ENCODE results near the gene RSPH1.
A peak's percentile ranks its signal among the peaks of the same experiment; 100 is the strongest.

The RSPH1 gene

DNA sequence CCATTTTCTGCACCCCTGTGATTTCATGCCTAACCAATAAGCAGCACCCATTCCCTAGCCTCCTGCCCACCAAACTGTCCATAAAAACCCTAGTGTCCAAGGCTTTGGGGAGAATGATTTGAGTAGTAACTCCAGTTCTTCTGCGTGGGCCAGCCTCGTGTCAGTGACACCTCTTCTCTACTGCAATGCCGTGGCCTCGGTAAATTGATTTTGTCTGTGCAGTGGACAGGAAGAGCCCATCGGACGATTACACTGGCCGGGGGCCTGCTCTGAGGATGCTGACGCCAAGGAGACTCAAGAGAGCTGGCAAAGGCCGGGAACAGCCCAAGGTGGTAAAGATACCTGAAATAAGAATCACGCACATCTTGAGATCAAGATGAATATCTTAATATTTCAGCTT, 29.3 kb downstream of the RSPH1 start:
- TF ChIP-seq, protein P1, sequence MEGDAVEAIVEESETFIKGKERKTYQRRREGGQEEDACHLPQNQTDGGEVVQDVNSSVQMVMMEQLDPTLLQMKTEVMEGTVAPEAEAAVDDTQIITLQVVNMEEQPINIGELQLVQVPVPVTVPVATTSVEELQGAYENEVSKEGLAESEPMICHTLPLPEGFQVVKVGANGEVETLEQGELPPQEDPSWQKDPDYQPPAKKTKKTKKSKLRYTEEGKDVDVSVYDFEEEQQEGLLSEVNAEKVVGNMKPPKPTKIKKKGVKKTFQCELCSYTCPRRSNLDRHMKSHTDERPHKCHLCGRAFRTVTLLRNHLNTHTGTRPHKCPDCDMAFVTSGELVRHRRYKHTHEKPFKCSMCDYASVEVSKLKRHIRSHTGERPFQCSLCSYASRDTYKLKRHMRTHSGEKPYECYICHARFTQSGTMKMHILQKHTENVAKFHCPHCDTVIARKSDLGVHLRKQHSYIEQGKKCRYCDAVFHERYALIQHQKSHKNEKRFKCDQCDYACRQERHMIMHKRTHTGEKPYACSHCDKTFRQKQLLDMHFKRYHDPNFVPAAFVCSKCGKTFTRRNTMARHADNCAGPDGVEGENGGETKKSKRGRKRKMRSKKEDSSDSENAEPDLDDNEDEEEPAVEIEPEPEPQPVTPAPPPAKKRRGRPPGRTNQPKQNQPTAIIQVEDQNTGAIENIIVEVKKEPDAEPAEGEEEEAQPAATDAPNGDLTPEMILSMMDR (IDR thresholded peaks at IDR 0.05; ENCODE audit: insufficient read depth, low read length, poor library complexity, severe bottlenecking) = no peak
- Histone ChIP-seq H3K27me3 (replicated peaks; ENCODE audit: control insufficient read depth, insufficient read depth, low read length) (no peaks in the 10 kb centered on the region), H3K36me3 (ENCODE audit: control insufficient read depth, insufficient read depth, low read length) (no peaks in the 10 kb centered on the region), H3K4me3 (replicated peaks; ENCODE audit: low read depth, low read length) (no peak overlapping the region)
- no peak for DNase-seq (ENCODE audit: extremely low read depth, insufficient read length)

DNA sequence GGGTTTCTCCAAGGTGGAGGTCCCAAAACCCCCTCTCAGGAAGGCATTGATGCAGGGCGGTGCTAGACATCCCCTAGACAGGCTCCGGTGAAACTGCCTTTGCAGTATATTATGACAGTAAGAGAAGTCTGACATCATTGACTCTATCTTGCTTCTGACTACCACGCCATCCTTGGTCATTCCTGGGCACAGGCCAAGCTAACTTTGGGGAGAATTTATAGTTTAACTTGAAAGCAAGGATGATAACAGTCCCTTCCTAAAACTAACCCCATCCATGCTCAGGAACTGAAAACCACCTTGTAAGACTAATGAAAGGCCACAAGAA, 30.3 kb downstream of the RSPH1 start:
- TF ChIP-seq, protein P1 (IDR thresholded peaks at IDR 0.05; ENCODE audit: insufficient read depth, low read length, poor library complexity, severe bottlenecking) = no peak
- Histone ChIP-seq H3K36me3 (ENCODE audit: control insufficient read depth, insufficient read depth, low read length) (no peaks in the 10 kb centered on the region), H3K27me3 (replicated peaks; ENCODE audit: control insufficient read depth, insufficient read depth, low read length) (no peaks in the 10 kb centered on the region), H3K4me3 (replicated peaks; ENCODE audit: low read depth, low read length) (no peak overlapping the region)
- no peak for DNase-seq (ENCODE audit: extremely low read depth, insufficient read length)

DNA sequence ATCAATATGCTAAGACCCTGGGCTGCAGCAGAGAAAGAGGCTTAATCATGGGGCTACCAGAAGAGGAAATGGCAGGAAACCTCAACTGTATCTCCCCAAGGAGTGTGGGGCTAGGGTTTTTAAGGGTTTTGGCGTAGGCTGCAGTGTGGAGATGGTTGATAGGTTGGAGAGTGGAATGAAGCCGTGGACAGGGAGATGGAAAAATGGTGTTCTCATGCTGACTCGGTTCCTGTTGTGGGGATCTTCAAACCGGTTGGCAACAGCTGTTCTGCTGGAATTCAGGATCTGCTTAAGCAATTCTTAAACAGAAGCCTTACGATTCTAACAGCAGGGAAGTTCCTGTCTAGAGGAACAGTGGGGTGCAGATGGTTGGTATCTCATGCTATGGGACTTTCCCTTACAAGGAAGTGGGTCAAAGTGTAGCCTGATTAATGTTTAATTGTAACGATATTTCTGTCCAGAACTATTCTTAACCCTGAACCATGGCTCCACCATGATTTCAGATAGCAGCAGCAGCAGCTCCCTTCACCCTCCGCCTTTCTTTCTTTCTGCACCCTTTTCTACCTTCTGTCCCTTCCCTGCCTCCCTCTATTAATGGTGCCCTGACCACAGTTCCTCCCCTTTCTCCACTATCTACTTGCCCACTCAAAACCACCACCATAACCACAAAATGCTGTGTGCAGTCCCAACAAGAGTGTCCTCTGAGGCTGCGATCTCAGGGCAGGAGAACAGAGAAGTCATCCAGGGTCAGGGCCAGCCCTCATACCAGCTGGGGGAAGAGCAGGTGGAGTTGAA, 30.8 kb downstream of the RSPH1 start:
- DNase-seq (ENCODE audit: extremely low read depth, insufficient read length) = peak; percentile 62
- Histone ChIP-seq H3K27me3 (replicated peaks; ENCODE audit: control insufficient read depth, insufficient read depth, low read length) (no peaks in the 10 kb centered on the region), H3K4me3 (replicated peaks; ENCODE audit: low read depth, low read length) (no peak overlapping the region; the same call in 1 of the 2 replicates), H3K36me3 (ENCODE audit: control insufficient read depth, insufficient read depth, low read length) (no peaks in the 10 kb centered on the region)
- TF ChIP-seq, protein P1 (IDR thresholded peaks at IDR 0.05; ENCODE audit: insufficient read depth, low read length, poor library complexity, severe bottlenecking) = no peak

DNA sequence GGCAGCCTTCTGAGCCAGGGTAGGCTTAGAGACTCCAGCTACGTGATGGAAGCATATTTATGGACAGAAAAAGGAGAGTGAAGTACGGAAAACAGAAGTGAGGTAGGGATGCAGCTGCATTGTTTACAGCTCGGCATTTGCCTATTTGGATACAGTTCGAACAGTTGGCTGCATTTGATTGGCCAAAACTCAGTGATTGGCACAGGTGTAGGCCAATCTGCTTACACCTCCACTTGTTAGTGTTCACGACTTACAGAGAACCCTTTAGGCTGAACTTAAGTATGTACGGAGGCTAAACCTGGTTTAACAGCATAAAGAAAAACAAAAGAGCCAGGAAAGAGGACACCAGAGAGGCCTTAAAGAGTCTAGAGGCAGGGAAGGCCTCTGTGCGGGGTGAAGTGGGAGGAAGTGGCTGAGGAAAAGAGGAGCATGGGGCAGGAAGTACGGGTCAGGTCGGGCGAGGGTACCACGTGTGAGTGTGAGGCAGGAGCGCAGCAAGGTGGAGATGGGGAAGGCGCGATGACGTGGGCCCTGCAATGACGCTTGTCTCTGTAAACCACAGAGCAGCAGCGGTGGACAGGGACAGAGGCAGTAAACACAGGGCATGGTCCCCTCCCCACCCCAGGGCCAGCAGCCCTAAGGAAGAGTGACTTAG, 32.0 kb downstream of the RSPH1 start:
- H3K4me3 ChIP-seq (replicated peaks; ENCODE audit: low read depth, low read length) = no peak overlapping the region
- no peaks in the 10 kb centered on the region for H3K27me3 ChIP-seq (replicated peaks; ENCODE audit: control insufficient read depth, insufficient read depth, low read length)
- TF ChIP-seq, protein P1 (IDR thresholded peaks at IDR 0.05; ENCODE audit: insufficient read depth, low read length, poor library complexity, severe bottlenecking) = no peak
- DNase-seq (ENCODE audit: extremely low read depth, insufficient read length) = peak; percentile 46
- H3K36me3 ChIP-seq (ENCODE audit: control insufficient read depth, insufficient read depth, low read length) = no peaks in the 10 kb centered on the region

DNA sequence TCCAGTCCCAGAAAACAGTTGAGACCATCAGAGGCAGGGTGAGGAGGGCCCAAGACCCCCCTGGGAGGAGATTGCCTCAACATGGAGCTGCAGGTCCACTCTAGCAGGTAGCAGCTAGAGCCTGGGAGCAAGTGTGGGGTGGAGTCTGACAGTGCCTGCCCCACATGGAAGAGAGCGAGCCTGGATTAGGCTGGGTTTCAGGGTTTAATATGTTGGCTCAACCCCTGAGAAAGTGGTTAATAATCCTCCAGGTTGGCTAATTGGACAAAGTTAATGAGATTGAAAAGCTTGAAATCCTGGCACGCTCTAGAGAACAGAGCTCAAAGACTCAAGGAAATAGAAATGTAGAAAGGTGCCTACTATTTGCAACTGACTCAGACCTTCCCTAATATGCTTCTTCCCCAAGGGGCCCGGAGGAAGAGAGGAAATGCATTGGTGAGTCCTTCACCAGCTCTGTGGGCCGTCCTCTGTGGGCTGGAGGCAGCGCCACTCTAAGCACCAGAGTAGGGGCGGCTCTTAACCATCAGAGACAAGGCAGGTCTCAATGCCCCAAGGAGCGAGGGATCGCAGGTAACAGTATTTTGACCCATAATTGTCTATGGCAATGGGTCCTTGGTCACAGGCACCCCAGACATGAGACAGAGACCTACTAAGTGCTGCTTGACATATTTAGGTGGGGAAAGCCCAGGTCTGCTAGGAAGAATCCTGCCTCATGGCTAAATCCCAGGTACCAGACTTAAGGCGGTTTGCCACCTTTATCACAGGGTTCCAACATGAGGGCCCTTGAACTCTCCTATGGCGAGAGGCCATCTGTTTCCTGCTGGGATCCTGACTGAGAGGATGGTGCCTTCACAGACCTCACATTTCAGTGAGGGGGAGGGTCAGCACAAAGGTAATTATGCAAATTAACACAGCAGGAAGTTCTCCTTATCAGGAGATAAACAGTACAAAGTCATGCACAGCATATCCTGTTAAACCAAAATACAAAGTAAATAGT, 33.8 kb downstream of the RSPH1 start:
- H3K36me3 ChIP-seq (ENCODE audit: control insufficient read depth, insufficient read depth, low read length) = no peaks in the 10 kb centered on the region
- DNase-seq (ENCODE audit: extremely low read depth, insufficient read length) = no peak
- H3K27me3 ChIP-seq (replicated peaks; ENCODE audit: control insufficient read depth, insufficient read depth, low read length) = no peaks in the 10 kb centered on the region
- TF ChIP-seq, protein P1 (IDR thresholded peaks at IDR 0.05; ENCODE audit: insufficient read depth, low read length, poor library complexity, severe bottlenecking) = no peak
- H3K4me3 ChIP-seq (replicated peaks; ENCODE audit: low read depth, low read length) = no peak overlapping the region
